HEK293 (cell line): Measurements from ENCODE around the gene GJC1.

Experiments used
- CTCF ChIA-PET: fragments of 350-600 bp; formaldehyde crosslinking; extraction: SDS; loops from one replicate; lab custom pipeline; 2021; ENCODE audit warnings: antibody characterized with exemption; lab: Yijun Ruan, JAX
- POLR2A ChIA-PET: fragments of 300-600 bp; formaldehyde crosslinking; extraction: SDS; loops from one replicate; lab custom pipeline; 2020; ENCODE audit warnings: antibody characterized with exemption, inconsistent platforms; lab: Yijun Ruan, JAX
- H3K27ac ChIP-seq: fragments of 200-500 bp; sonication (Bioruptor generic); 2 replicates; pipeline ENCODE4 v1.5.1; 2014; ENCODE audit warnings: low read depth, low read length, control low read depth, inconsistent platforms; ENCODE audit errors: extremely low read depth
- H3K36me3 ChIP-seq, 2 experiments: fragments of 200-500 bp in 1 of 2; sonication (Bioruptor generic) in 1 of 2; 1 replicate in 1 of 2; 2 replicates in 1 of 2; pipeline ENCODE4 v1.5.1; 2014 to 2017; ENCODE audit warnings: inconsistent platforms in 2 of 2, low read length in 2 of 2; ENCODE audit not compliant: control insufficient read depth in 2 of 2, insufficient read depth in 1 of 2
- H3K4me1 ChIP-seq: fragments of 200-500 bp; sonication (Bioruptor generic); 2 replicates; pipeline ENCODE4 v1.5.1; 2014; ENCODE audit warnings: mild to moderate bottlenecking, low read length, inconsistent platforms; ENCODE audit not compliant: control insufficient read depth, insufficient read depth
- H3K4me3 ChIP-seq: 2 replicates; pipeline ENCODE4 v1.5.1; 2011; ENCODE audit warnings: low read depth, mild to moderate bottlenecking, control low read depth, low read length, moderate library complexity
- H3K9me3 ChIP-seq: fragments of 200-500 bp; sonication (Bioruptor generic); 2 replicates; pipeline ENCODE4 v1.5.1; 2014; ENCODE audit warnings: low read depth, low read length, inconsistent platforms; ENCODE audit not compliant: control insufficient read depth, insufficient read depth
- GLI4 ChIP-seq: fragments of 450-650 bp; formaldehyde crosslinking; IDR thresholded peaks from 2 replicates; pipeline ENCODE4 v1.5.1; 2016; ENCODE audit warnings: missing biosample characterization, missing genetic modification characterization
- MEIS1 ChIP-seq: sonication (generic); formaldehyde crosslinking; IDR thresholded peaks from 2 replicates; pipeline ENCODE4 v1.8.1; 2022; ENCODE audit warnings: missing genetic modification reagents, mild to moderate bottlenecking, borderline replicate concordance
- YY1 ChIP-seq: fragments of 450-650 bp; formaldehyde crosslinking; IDR thresholded peaks from 2 replicates; pipeline ENCODE4 v1.5.1; 2018; ENCODE audit warnings: missing biosample characterization, missing genetic modification characterization
- ZBTB8A ChIP-seq: fragments of 450-650 bp; formaldehyde crosslinking; IDR thresholded peaks from 2 replicates; pipeline ENCODE4 v1.5.1; 2016; ENCODE audit warnings: missing biosample characterization, missing genetic modification characterization
- ZEB2 ChIP-seq: fragments of 450-650 bp; formaldehyde crosslinking; IDR thresholded peaks from 2 replicates; pipeline ENCODE4 v1.5.1; 2016; ENCODE audit warnings: missing biosample characterization, missing genetic modification characterization
- ZFP41 ChIP-seq: fragments of 450-650 bp; formaldehyde crosslinking; IDR thresholded peaks from 2 replicates; pipeline ENCODE4 v1.5.1; 2016; ENCODE audit warnings: missing biosample characterization, missing genetic modification characterization, borderline replicate concordance
- ZNF112 ChIP-seq: fragments of 450-650 bp; formaldehyde crosslinking; IDR thresholded peaks from 2 replicates; pipeline ENCODE4 v1.5.0; 2017; ENCODE audit warnings: missing biosample characterization, missing genetic modification characterization
- ZNF138 ChIP-seq: fragments of 450-650 bp; formaldehyde crosslinking; IDR thresholded peaks from 2 replicates; pipeline ENCODE4 v1.5.1; 2016; ENCODE audit warnings: missing biosample characterization, missing genetic modification characterization, borderline replicate concordance
- ZNF16 ChIP-seq: fragments of 450-650 bp; formaldehyde crosslinking; IDR thresholded peaks from 2 replicates; pipeline ENCODE4 v1.5.1; 2016; ENCODE audit warnings: low read depth, missing biosample characterization, missing genetic modification characterization
- ZNF169 ChIP-seq: fragments of 450-650 bp; formaldehyde crosslinking; IDR thresholded peaks from 2 replicates; pipeline ENCODE4 v1.5.1; 2016; ENCODE audit warnings: missing biosample characterization, missing genetic modification characterization
- ZNF174 ChIP-seq: fragments of 450-650 bp; formaldehyde crosslinking; IDR thresholded peaks from 2 replicates; pipeline ENCODE4 v1.5.0; 2017; ENCODE audit warnings: missing biosample characterization, mild to moderate bottlenecking, missing genetic modification characterization
- ZNF211 ChIP-seq: fragments of 450-650 bp; formaldehyde crosslinking; IDR thresholded peaks from 2 replicates; pipeline ENCODE4 v1.5.1; 2016; ENCODE audit warnings: low read depth, missing biosample characterization, missing genetic modification characterization
- ZNF266 ChIP-seq: fragments of 450-650 bp; formaldehyde crosslinking; IDR thresholded peaks from 2 replicates; pipeline ENCODE4 v1.5.1; 2016; ENCODE audit warnings: missing biosample characterization, missing genetic modification characterization, low read depth
- ZNF292 ChIP-seq: fragments of 450-650 bp; formaldehyde crosslinking; IDR thresholded peaks from 2 replicates; pipeline ENCODE4 v1.5.1; 2016; ENCODE audit warnings: low read depth, missing biosample characterization, missing genetic modification characterization, borderline replicate concordance
- ZNF473 ChIP-seq: fragments of 450-650 bp; formaldehyde crosslinking; IDR thresholded peaks from 2 replicates; pipeline ENCODE4 v1.5.1; 2017; ENCODE audit warnings: missing biosample characterization, missing genetic modification characterization
- ZNF514 ChIP-seq: fragments of 450-650 bp; formaldehyde crosslinking; IDR thresholded peaks from 2 replicates; pipeline ENCODE4 v1.5.1; 2016; ENCODE audit warnings: missing biosample characterization, missing genetic modification characterization
- ZNF561 ChIP-seq: fragments of 450-650 bp; IDR thresholded peaks from 2 replicates; pipeline ENCODE4 v1.5.1; 2018; ENCODE audit warnings: missing biosample characterization, missing genetic modification characterization, borderline replicate concordance
- ZNF600 ChIP-seq: fragments of 450-650 bp; formaldehyde crosslinking; IDR thresholded peaks from 2 replicates; pipeline ENCODE4 v1.5.1; 2016; ENCODE audit warnings: missing biosample characterization, missing genetic modification characterization
- ZNF654 ChIP-seq: fragments of 450-650 bp; formaldehyde crosslinking; IDR thresholded peaks from 2 replicates; pipeline ENCODE4 v1.5.1; 2016; ENCODE audit warnings: low read depth, missing biosample characterization, missing genetic modification characterization
- ZNF76 ChIP-seq: fragments of 450-650 bp; formaldehyde crosslinking; IDR thresholded peaks from 2 replicates; pipeline ENCODE4; 2016; ENCODE audit warnings: low read depth, missing biosample characterization, missing genetic modification characterization, borderline replicate concordance
- ZSCAN23 ChIP-seq: fragments of 450-650 bp; formaldehyde crosslinking; IDR thresholded peaks from 2 replicates; pipeline ENCODE4 v1.5.1; 2016; ENCODE audit warnings: missing biosample characterization, missing genetic modification characterization
- ZSCAN30 ChIP-seq: fragments of 450-650 bp; IDR thresholded peaks from 2 replicates; pipeline ENCODE4 v1.5.1; 2018; ENCODE audit warnings: missing biosample characterization, mild to moderate bottlenecking, missing genetic modification characterization, moderate library complexity
- TF ChIP-seq, protein P1 (sequence below): fragments of 450-650 bp; formaldehyde crosslinking; IDR thresholded peaks from 2 replicates; pipeline ENCODE4 v1.5.1; 2016; ENCODE audit warnings: missing biosample characterization, missing genetic modification characterization
- TF ChIP-seq, protein P2 (sequence below): fragments of 450-650 bp; formaldehyde crosslinking; IDR thresholded peaks from 2 replicates; pipeline ENCODE4 v1.5.1; 2016; ENCODE audit warnings: missing biosample characterization, missing genetic modification characterization

GJC1 gene

DNA sequence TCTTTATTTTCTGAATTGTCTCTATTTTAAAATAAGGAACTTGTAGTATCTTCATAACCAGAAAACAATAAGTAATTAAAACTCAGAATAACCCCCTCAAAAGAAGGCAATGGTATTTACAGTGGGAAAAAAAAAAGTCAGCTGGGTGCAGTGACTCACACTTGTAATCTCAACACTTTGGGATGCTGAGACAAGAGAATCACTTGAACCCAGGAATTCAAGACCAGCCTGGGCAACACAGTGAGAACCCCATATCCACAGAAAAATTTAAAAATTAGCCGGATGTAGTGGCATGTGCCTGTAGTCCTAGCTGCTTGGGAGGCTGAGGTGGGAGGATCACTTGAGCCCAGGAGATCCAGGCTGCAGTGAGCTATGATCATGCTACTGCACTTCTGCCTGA, 37.8 kb downstream of the GJC1 start (continued):
- TF ChIP-seq ZNF654 (tag by site-specific recombination) (no peak), ZNF211 (tag by site-specific recombination) (no peak), ZEB2 (tag by site-specific recombination) (no peak), ZNF292 (tag by site-specific recombination) (no peak), ZBTB8A (no peak), ZNF16 (tag by site-specific recombination) (no peak)

DNA sequence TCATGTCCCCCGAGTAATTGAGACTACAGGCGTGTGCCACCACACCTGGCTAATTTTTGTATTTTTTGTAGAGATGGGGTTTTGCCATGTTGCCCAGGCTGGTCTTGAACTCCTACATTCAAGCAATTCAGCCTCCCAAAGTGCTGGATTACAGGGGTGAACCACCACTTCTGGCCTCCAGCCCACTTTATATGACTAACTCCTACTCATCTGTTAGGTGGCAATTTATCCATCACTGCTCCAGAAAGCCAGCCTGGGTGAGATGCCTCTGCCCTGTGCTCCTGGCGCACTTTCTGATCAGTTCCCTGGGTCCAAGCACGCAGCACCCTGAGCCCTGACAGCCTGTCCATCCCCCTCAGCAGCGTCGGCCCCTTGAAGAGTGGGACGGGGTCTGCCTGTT, 41.9 kb downstream of the GJC1 start:
- ChIA-PET POLR2A (no interaction called here), CTCF (no interaction called here)
- H3K4me3 ChIP-seq, result no peak overlapping the region
- no peaks in the 10 kb centered on the region for H3K9me3 ChIP-seq
- H3K4me1 ChIP-seq, result no peaks in the 10 kb centered on the region
- no peak for TF ChIP-seq MEIS1
- no peak for TF ChIP-seq ZNF76 (tag by site-specific recombination)
- TF ChIP-seq ZNF16 (tag by site-specific recombination), result no peak
- TF ChIP-seq ZNF138 (tag by site-specific recombination), result no peak
- TF ChIP-seq ZSCAN30, result no peak
- TF ChIP-seq ZFP41 (tag by site-specific recombination), result no peak
- no peak for TF ChIP-seq ZNF266
- H3K36me3 ChIP-seq, result no peaks in the 10 kb centered on the region
- H3K27ac ChIP-seq, result no peak overlapping the region

DNA sequence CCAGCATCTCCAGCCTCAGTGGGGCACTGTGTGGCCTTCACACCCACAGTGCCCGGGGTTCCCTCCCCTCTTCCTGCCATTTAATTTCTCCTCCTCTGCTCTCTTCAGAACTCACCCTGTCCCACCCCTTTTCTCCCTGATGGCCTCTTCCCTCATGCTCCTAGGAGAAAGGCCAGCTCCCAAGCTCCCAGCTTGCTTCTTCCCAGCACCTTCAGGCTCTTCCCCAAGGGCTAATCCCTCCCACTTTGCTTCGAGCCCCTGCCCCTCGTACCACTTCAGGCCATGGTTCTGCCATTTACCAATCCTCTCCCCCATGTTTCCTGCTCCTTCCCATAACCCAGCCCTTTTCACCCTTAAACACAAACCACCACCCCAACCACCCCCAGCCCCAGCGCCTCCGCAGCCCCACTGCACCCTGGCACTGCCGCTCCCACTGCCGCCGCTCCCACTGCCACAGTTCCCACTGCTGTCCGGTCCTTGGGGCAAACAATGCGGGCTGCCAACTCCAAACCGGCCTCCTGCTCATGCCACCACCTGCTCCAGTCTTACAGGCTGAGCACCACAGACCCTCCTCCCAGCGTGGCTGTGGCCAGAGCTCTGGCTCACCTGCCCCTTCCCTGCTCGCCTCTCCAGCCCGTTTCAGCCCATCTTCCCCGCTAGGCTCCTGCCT, 42.7 kb downstream of the GJC1 start:
- H3K36me3 ChIP-seq, result no peaks in the 10 kb centered on the region
- ChIA-PET POLR2A (no interaction called here), CTCF (interaction anchor here (0.6 to 1.2 kb wide), 2 partner anchors 8 to 113 kb away, joined by 3 to 5 read pairs; no protein-coding TSS in a partner anchor)
- no peaks in the 10 kb centered on the region for H3K4me1 ChIP-seq
- H3K4me3 ChIP-seq, result no peak overlapping the region
- H3K27ac ChIP-seq, result no peak overlapping the region
- H3K9me3 ChIP-seq, result no peaks in the 10 kb centered on the region
- TF ChIP-seq, protein P1, sequence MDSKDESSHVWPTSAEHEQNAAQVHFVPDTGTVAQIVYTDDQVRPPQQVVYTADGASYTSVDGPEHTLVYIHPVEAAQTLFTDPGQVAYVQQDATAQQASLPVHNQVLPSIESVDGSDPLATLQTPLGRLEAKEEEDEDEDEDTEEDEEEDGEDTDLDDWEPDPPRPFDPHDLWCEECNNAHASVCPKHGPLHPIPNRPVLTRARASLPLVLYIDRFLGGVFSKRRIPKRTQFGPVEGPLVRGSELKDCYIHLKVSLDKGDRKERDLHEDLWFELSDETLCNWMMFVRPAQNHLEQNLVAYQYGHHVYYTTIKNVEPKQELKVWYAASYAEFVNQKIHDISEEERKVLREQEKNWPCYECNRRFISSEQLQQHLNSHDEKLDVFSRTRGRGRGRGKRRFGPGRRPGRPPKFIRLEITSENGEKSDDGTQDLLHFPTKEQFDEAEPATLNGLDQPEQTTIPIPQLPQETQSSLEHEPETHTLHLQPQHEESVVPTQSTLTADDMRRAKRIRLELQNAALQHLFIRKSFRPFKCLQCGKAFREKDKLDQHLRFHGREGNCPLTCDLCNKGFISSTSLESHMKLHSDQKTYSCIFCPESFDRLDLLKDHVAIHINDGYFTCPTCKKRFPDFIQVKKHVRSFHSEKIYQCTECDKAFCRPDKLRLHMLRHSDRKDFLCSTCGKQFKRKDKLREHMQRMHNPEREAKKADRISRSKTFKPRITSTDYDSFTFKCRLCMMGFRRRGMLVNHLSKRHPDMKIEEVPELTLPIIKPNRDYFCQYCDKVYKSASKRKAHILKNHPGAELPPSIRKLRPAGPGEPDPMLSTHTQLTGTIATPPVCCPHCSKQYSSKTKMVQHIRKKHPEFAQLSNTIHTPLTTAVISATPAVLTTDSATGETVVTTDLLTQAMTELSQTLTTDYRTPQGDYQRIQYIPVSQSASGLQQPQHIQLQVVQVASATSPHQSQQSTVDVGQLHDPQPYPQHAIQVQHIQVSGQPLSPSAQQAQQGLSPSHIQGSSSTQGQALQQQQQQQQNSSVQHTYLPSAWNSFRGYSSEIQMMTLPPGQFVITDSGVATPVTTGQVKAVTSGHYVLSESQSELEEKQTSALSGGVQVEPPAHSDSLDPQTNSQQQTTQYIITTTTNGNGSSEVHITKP, result peak; percentile 30; the same call in 1 of the 2 replicates
- no peak for TF ChIP-seq ZNF561

DNA sequence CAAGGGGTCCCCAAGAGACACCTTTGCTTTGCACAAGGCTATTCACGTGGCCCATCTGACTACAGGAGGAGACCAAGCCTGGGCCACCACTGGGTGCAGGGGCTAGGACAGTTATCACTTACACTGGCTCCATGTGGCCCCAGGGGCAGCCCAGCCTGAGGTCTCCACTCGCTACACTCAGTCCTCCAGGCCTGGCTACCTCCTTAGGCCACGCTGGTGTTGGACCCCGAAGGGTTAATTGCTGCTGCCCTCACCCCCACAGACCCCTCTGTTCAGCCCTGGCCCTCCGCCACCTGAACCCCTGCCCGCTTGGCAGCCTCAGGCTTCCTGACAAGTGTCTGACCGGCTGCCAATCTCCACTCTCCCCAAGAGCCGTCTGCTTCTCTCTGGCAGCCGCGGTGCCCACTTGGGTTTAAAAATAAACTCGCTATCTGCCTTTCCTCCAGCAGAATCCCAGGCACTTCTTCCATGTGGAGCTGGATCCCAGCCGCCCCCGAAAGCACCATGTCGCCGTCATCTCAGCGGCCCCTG, 43.5 kb downstream of the GJC1 start:
- Histone ChIP-seq H3K27ac (no peak overlapping the region), H3K36me3 (no peaks in the 10 kb centered on the region), H3K4me1 (no peaks in the 10 kb centered on the region), H3K9me3 (no peaks in the 10 kb centered on the region), H3K4me3 (no peak overlapping the region)
- ChIA-PET CTCF (interaction anchor here (0.6 to 1.2 kb wide), 2 partner anchors 7 to 114 kb away, joined by 3 to 5 read pairs; no protein-coding TSS in a partner anchor), POLR2A (no interaction called here)
- no peak for TF ChIP-seq ZNF514 (tag by site-specific recombination)
- no peak for TF ChIP-seq ZNF112 (tag by site-specific recombination)
- TF ChIP-seq ZSCAN23 (tag by site-specific recombination), result no peak
- no peak for TF ChIP-seq YY1 (tag by site-specific recombination)
- TF ChIP-seq, protein P2, sequence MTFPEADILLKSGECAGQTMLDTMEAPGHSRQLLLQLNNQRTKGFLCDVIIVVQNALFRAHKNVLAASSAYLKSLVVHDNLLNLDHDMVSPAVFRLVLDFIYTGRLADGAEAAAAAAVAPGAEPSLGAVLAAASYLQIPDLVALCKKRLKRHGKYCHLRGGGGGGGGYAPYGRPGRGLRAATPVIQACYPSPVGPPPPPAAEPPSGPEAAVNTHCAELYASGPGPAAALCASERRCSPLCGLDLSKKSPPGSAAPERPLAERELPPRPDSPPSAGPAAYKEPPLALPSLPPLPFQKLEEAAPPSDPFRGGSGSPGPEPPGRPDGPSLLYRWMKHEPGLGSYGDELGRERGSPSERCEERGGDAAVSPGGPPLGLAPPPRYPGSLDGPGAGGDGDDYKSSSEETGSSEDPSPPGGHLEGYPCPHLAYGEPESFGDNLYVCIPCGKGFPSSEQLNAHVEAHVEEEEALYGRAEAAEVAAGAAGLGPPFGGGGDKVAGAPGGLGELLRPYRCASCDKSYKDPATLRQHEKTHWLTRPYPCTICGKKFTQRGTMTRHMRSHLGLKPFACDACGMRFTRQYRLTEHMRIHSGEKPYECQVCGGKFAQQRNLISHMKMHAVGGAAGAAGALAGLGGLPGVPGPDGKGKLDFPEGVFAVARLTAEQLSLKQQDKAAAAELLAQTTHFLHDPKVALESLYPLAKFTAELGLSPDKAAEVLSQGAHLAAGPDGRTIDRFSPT (tag by site-specific recombination), result no peak
- no peak for TF ChIP-seq ZNF600 (tag by site-specific recombination)
- TF ChIP-seq ZNF473 (tag by site-specific recombination), result no peak
- no peak for TF ChIP-seq ZNF174 (tag by site-specific recombination)
- TF ChIP-seq GLI4 (tag by site-specific recombination), result no peak
- TF ChIP-seq ZNF169 (tag by site-specific recombination), result no peak
